SK-N-MC (cell line): ENCODE data around the gene P2RY12.

Source experiments
- DNase-seq: peaks from one replicate; pipeline ENCODE4 v3.0.0-alpha.2; 2011; ENCODE audit warnings: low read depth, low spot score
- H3K27ac ChIP-seq: fragments of 200-600 bp; sonication (generic); 2 replicates; pipeline ENCODE4 v1.5.1; 2016; ENCODE audit warnings: mixed run types
- H3K36me3 ChIP-seq: fragments of 200-600 bp; sonication (generic); 2 replicates; pipeline ENCODE4 v1.6.1; 2017; ENCODE audit warnings: antibody characterized with exemption, low read length, mixed read lengths; ENCODE audit not compliant: insufficient read depth
- H3K4me3 ChIP-seq: fragments of 200-600 bp; sonication (generic); 2 replicates; pipeline ENCODE4 v1.5.1; 2016
- H3K9ac ChIP-seq: fragments of 200-600 bp; sonication (generic); 2 replicates; pipeline ENCODE4 v1.8.0; 2017; ENCODE audit warnings: mixed run types, mixed read lengths; ENCODE audit not compliant: insufficient read length
- H3K9me3 ChIP-seq: fragments of 200-600 bp; sonication (generic); 2 replicates; pipeline ENCODE4 v1.6.1; 2017; ENCODE audit warnings: low read depth, mild to moderate bottlenecking, antibody characterized with exemption, low read length, moderate library complexity, mixed read lengths
- EZH2 ChIP-seq: fragments of 200-600 bp; sonication (generic); IDR thresholded peaks from one replicate; pipeline ENCODE4 v1.6.1; 2017; ENCODE audit warnings: antibody characterized with exemption
- FOXP2 ChIP-seq: optimal IDR thresholded peaks from 2 replicates; pipeline ENCODE3; 2011; ENCODE audit warnings: mild to moderate bottlenecking, moderate library complexity; ENCODE audit not compliant: insufficient read depth; ENCODE audit errors: extremely low read length, control extremely low read depth
- POLR2AphosphoS5 ChIP-seq: IDR thresholded peaks from 2 replicates; pipeline ENCODE4 v1.6.1; 2012; ENCODE audit warnings: mild to moderate bottlenecking, low read depth, low read length, borderline replicate concordance

Gene P2RY12

DNA sequence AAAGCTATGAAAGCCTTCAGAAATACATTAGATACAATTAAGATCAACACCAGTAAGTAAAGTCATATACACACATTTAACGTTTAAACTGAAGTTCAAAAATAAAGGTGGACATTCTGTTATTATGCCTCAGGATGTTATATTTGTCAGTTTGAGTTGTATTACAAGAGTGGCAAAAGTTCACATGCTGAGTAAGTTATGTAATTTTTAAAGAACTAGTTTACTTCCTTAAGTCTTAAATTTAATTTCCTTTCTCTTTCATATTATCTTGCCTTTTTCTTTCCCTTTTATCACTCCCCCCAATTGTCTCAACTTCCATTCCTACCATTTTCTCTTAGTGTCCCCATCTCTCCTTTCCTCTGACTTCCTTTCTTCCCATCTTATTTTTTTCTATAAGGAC is 63.0 kb downstream of the P2RY12 start:
- Histone ChIP-seq H3K4me3 (no peak overlapping the region), H3K36me3 (no peaks in the 10 kb centered on the region), H3K27ac (no peak overlapping the region), H3K9me3 (no peaks in the 10 kb centered on the region), H3K9ac (no peak overlapping the region)
- TF ChIP-seq EZH2 (no peak), POLR2AphosphoS5 (no peak), FOXP2 (no peak)
- DNase-seq, result no peak

DNA sequence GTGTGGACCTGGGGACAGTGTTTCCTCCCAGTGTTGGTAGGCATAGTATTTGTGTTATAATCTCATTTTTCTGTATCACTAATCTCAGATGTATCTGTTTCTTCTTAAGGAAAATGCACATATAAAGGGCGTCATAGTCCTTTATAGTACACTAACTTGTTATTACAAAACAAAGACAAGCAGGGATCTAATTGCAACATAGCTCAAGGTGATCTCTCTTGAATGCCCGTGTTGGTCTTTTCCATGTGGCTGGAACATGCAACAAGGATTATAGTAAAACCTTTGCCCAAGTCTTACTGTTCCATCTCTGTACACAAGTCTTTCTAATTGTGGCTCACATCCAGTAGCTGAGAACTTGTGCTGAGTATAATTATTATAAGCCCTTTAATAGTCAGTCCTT is 64.4 kb downstream of the P2RY12 start:
- no peak for DNase-seq
- Histone ChIP-seq H3K27ac (no peak overlapping the region), H3K4me3 (no peak overlapping the region), H3K9ac (no peak overlapping the region), H3K36me3 (no peaks in the 10 kb centered on the region), H3K9me3 (no peaks in the 10 kb centered on the region)
- TF ChIP-seq EZH2 (no peak), FOXP2 (no peak), POLR2AphosphoS5 (no peak)

- H3K27ac ChIP-seq, result no peak overlapping the region; the same call in 1 of the 2 replicates
- no peak for DNase-seq
- no peak overlapping the region for H3K4me3 ChIP-seq
- no peak overlapping the region for H3K9ac ChIP-seq
- TF ChIP-seq EZH2, result no peak
- H3K36me3 ChIP-seq, result no peaks in the 10 kb centered on the region
- no peaks in the 10 kb centered on the region for H3K9me3 ChIP-seq
These were observed 64.9 kb downstream of the P2RY12 start for GRCh38 chr3:151319628-151320027.

DNA sequence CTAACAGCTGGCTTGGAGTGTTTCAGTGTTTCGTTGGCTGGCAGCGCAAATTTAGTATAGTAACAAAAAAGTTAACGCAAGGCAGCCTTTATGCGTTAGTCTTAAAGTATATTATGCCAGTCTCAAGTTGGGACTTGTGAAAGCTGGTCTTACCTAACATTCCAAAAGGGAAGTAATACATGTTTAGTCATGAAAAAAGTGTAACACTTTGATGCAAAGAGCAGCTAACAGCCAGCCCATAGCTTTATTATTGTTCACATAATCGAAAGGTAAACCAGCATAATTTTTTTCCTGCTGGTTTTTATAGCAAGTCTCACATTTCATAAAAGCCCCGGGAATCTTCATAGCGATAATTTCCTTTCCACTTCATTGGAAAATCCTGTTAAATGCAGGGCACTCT is 65.6 kb downstream of the P2RY12 start:
- no peaks in the 10 kb centered on the region for H3K9me3 ChIP-seq
- H3K4me3 ChIP-seq, result no peak overlapping the region
- no peak overlapping the region for H3K9ac ChIP-seq
- no peak for DNase-seq
- H3K27ac ChIP-seq, result no peak overlapping the region
- H3K36me3 ChIP-seq, result no peaks in the 10 kb centered on the region
- TF ChIP-seq POLR2AphosphoS5 (no peak), FOXP2 (no peak), EZH2 (no peak)

DNA sequence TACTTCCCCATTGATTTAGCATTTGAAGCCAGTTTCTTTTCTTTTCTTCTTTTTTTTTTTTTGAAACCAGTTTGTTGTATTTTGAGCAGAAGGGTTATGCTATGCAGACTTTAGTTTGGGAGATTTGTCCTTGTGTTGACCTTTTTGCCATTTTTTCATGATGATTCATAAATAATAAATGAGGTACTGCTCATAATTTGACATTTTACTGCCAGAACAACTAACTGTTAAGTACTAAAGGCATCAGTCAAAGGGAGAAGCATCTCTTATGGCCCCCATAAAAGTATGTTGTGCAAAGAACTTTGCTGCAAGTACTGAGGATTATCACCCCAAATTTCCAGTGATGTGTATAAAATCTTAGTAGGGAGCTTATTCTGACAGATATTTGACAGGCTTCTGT is 66.2 kb downstream of the P2RY12 start:
- no peaks in the 10 kb centered on the region for H3K36me3 ChIP-seq
- H3K4me3 ChIP-seq, result no peak overlapping the region
- no peak for DNase-seq
- H3K27ac ChIP-seq, result no peak overlapping the region
- no peaks in the 10 kb centered on the region for H3K9me3 ChIP-seq
- TF ChIP-seq FOXP2, result no peak
- H3K9ac ChIP-seq, result no peak overlapping the region

- no peak within 1 kb of the TSS for H3K4me3 ChIP-seq
- TF ChIP-seq EZH2 (no peak), POLR2AphosphoS5 (no peak), FOXP2 (no peak)
- no peaks in the 10 kb centered on the region for H3K9me3 ChIP-seq
- H3K36me3 ChIP-seq, result no peaks in the 10 kb centered on the region
- H3K27ac ChIP-seq, result no peak within 1 kb of the TSS; the same call in 1 of the 2 replicates
- no peak within 1 kb of the TSS for H3K9ac ChIP-seq
- no peak for DNase-seq
These were observed 68.1 kb downstream of the P2RY12 start, which contains the start of gene GPR87 for GRCh38 chr3:151316267-151316991. Gene GPR87, minus strand, starts transcription at chr3:151316820. Its CDS starts 16,720 bp downstream, at chr3:151300100.

GRCh38 chr3:151315846-151316245 is 68.7 kb downstream of the P2RY12 start:
- Histone ChIP-seq H3K27ac (no peak overlapping the region; the same call in 1 of the 2 replicates), H3K9me3 (no peaks in the 10 kb centered on the region), H3K4me3 (no peak overlapping the region), H3K9ac (no peak overlapping the region), H3K36me3 (no peaks in the 10 kb centered on the region)
- TF ChIP-seq FOXP2 (no peak), EZH2 (no peak), POLR2AphosphoS5 (no peak)
- no peak for DNase-seq

DNA sequence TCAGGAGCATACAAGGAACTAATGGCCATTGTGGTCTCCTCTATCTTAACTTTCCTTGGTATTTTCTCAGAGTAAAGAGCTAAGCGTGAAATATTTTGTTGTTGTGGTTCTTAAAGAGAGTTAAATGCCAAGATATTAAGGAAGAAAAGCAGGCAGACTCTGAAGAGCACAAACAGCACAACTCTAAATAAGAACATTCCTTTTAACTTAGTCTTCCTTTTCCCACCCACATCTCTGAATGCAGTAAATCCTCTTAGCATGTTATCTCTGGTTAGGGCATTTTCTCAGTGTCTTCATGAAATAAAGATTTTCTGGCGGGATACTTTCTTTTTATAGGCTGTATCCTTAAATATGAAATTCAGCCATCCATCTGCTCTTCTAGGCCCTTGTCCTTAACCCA is 69.4 kb downstream of the P2RY12 start:
- Histone ChIP-seq H3K9me3 (no peaks in the 10 kb centered on the region), H3K27ac (no peak overlapping the region), H3K9ac (no peak overlapping the region), H3K36me3 (no peaks in the 10 kb centered on the region), H3K4me3 (no peak overlapping the region)
- no peak for DNase-seq
- TF ChIP-seq FOXP2, result no peak

- H3K36me3 ChIP-seq, result no peaks in the 10 kb centered on the region
- no peak for DNase-seq
- TF ChIP-seq EZH2 (no peak), POLR2AphosphoS5 (no peak), FOXP2 (no peak)
- no peak overlapping the region for H3K27ac ChIP-seq
- no peak overlapping the region for H3K9ac ChIP-seq
- no peaks in the 10 kb centered on the region for H3K9me3 ChIP-seq
- no peak overlapping the region for H3K4me3 ChIP-seq
These were observed 70.0 kb downstream of the P2RY12 start for GRCh38 chr3:151314593-151314992.
